HG03442 (cell line): ENCODE data around the gene LAG3.

Experiments used
- ATAC-seq: cut with Tn5 transposase; IDR thresholded peaks from one replicate; pipeline ENCODE4 v1.9.1; 2021; ENCODE audit warnings: mild to moderate bottlenecking, moderate library complexity; ENCODE audit not compliant: unreplicated experiment

The LAG3 gene

GRCh38 chr12:6752921-6753771 is 19.2 kb upstream of the LAG3 start, which contains the start of gene MLF2:
TSS of gene MLF2 (minus strand) at chr12:6753141. CDS start at chr12:6752334, 807 bp downstream.
- ATAC-seq = peak; percentile 82

DNA sequence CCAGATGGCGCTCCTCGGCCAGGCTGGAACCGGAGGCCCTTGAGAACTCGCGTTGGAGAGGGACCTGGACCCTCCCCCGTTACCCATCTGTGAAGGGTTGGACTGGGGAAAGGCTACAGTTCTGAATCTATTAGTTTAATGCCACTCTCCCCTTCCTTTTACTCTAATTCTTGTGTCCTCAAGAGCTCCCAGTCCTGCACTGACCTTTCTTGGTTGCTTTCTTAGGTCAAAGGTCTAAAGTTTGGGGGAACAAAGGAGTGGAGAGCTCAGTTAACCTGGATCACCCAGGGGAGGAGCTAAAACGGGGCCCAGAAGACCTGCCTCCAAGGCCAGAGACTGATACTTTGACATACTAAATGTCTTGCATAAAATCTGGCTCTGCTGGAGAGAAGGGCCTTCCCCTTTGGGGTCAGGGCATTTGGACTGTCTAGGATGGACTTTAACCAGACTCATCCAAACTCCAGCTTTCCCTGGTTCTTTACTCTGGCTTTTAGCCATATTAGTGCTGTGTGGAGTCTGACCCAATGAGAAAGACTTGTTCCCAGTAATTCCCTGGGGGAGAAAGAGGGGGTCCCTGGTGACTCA is 18.5 kb upstream of the LAG3 start:
- ATAC-seq = no peak

GRCh38 chr12:6754411-6754810 is 17.9 kb upstream of the LAG3 start:
- ATAC-seq = no peak

DNA sequence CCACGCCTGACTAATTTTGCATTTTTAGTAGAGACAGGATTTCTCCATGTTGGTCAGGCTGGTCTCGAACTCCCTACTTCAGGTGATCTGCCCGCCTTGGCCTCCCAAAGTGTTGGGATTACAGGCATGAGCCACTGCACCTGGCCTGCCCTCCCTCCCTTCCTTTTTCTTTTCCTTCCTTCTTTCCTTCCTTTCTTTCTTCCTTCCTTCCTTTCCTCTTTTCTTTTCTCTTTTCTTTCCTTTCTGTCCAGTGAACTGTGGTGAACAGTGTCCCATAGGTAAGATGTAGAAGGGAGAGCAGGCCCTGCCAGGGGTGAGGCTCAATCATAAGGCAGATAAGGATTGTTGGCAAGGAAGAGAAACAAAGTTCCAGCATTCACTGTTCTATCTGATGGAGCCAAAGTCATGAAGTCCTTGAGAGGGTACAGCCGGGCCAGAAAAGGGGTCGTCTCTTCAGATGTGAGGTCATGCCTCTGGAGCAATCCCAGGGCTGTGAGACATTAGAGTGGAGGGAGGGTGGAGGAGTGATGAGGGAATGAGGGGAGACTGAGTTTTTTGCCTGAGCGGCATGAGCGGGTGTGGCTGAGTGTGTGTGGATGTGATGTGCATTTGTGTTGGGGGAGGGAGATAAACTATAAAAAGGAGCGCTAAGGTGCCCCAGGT is 15.2 kb upstream of the LAG3 start:
- ATAC-seq = no peak

DNA sequence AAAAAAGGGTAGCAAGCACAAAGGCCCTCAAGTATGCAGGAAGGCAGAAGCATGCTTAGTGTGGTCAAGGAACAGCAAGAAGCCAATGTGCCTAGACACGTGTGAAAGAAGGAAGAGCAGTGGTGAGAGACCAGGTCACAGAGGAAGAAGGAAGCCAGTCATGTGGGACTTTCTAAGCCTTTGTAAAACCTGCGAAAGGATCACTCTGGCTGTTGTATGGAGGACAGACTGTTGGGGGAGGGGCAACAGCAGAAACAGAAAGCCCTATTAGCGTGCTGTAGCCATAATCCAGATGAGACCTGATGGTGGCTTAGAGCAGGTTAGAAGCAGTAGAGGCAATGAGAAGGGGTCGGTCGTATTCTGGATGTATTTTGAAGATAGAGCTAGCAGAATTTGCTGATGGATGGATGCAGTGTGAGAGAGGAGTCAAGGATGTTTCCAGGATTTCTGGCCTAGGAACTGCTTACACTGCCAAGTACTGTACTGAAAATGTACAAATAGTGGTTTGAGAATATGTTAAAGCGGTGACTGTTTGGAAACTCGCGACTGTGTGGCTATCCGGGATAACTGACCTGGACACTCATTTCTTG is 13.7 kb upstream of the LAG3 start:
- ATAC-seq = no peak

DNA sequence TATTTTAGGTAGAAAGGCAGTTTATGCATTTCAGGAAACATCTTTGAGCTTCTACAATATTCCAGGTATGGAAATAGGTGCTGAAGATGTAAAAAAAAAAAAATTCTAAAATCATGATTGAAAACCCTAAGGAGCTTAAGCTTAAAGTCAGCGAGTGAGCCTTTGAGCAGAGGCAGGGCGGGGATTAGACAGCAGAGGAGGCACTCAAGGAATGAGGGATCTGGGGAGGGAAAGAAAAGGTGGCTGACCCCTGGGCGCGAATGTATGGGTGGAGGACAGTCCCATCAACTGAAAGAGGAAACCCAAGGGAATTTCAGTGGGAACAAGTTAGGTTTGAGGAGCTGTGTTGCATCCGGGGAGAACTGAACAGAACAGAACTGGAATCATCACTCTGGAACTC is 12.6 kb upstream of the LAG3 start:
- no peak for ATAC-seq

DNA sequence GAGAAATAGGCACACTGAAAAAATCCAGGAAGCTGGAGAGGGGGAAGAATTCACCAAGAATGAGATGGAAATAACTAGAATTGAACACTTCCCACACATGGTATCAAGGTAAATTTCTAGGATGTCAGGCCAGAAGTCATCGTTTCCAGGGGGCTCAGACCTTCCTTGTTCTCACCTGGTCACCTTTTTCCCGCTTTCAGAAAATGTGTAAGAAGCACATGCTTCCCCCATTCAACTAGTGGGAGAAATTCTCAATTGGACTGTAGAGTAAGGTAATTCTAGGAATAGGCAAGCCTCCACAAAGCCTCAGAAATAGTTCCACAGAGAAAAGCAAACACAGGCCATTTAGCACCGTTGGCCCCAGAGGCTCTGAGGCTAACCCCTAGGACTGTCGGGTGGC is 8.9 kb upstream of the LAG3 start:
- ATAC-seq = no peak

- ATAC-seq = peak; percentile 72
Observed at GRCh38 chr12:6764011-6764828, 8.1 kb upstream of the LAG3 start.

- ATAC-seq = no peak
Observed at GRCh38 chr12:6765048-6765633, 7.2 kb upstream of the LAG3 start.

DNA sequence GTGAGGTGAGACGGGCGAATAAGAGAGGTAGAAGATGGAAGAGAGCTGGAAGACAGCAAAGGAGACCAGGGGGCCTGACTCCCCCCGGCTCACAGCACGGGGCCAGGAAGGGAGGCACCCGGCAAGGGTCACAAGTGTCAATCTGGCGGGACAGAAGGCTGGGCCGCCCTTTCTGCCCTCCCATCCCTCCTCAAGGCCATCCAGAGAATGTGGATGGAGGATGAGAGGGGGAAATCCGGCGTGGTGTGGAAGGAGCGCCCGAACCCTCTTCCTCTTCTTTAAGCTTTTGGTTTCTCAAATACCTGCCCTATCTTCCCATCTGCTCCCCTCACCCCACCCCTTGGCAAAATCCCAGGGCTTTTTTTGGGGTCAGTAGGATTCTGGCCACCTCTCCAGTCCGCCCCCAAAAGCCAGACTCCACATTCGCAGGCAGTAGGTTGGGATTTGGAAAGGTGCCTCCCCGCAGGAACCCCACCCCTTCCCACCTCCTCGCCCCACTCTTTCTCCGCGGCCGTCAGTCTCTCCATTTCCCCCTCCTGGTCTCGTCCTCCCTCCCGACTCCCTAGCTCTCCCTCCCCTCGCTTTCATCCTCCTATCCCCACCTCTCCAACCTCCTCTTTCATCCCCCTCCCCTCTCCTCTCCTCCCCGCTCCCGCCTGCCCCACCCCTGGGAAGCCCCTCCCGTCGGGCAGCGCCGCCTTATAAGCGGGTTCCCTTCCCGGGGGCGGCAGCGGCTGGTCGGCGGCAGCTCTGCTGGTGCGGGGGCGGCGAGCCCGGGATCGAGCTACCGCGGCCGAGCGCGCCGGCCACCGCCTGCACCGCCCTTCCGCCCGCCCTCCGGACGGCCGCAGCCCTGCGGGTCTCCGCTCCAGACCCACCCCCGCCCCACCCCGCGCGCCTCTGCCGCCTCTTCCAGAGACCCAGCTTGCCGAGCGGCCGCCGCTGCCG is 6.4 kb upstream of the LAG3 start, which contains the start of gene PTMS:
TSS of gene PTMS (plus strand) at position 730 of the 948 bp plus-strand sequence. CDS start 343 bp downstream, outside the sequence.
- peak; percentile 8 for ATAC-seq

DNA sequence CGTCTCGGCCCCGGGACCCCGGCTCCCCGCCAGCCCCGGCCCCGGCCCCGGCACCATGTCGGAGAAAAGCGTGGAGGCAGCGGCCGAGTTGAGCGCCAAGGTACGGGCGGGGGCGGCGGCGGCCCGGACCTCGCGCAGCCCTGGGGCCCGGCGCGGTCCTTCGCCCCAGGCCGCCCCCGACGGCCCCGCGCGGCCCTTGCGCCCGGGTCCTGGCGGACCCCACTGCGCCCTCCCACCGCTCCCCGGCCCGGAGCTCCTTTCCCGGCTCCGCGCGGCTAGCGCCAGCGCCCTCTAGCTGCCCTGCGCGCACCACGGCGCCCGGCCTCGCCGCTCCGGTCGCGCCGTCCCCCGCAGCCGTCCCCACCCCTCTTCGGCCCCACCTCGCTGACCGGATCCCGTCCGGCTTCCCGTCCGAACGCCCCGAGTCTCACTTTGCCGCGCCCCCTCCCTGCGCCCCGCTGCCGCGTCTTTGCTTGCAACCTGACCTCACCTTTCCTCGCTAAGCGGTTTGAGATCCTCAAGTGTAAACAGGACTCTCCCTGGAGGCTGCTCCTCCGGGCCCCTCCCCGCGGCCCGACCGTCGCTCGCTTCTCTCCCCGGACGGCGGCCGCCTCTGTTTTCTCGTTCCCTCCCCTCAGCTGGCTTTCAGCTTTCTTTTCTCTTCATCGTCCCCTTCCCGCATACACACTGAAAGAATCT is 5.5 kb upstream of the LAG3 start:
- ATAC-seq = peak; percentile 49

DNA sequence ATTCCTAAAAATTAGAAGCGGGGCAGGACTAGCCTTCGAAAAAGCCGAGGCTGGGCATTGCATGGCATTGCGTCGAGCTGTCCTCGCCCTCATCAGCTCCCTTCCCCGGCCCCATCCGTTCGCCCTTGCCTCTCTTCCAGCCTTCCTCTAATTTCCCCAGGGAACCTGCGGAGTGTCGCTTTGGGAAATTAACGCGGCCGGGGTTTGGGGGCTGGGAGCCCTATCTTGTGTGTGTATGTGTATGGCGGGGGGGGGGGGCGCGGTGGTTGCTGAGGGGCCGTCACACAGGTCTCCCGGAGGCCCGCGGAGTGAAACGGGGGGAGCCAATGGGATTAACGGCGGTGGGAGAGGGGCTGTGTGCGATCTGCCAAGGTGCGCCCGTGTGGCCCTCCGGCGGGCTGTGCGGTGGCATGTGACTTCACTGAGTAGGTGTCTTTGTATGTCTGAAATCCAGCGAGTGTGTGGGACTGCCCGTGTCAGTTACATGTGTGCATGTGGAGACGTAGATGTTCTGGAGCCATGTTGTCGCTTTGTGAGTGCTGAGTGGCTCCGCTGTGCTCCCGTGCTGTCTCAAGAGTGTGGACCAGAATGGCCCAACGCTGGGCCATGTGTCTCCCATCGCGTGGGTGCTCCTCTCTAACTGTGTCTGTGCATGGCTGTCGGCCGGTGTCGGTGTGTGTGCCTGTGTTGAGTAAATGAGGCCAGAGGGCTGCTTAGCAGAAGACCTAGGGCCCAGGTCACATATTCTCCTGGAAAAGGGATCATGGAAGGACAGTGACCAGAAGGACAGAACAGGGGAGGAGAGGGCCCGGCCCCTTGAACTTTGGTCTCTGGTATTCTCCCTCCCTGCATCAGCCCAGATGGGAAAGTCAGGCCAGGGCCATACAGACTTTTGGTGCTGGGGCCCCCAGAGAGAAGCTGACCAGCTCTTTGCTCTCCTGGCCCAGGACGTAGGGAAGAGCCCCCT is 4.7 kb upstream of the LAG3 start:
- no peak for ATAC-seq

- ATAC-seq = no peak
Observed at GRCh38 chr12:6768437-6768914, 3.8 kb upstream of the LAG3 start.

DNA sequence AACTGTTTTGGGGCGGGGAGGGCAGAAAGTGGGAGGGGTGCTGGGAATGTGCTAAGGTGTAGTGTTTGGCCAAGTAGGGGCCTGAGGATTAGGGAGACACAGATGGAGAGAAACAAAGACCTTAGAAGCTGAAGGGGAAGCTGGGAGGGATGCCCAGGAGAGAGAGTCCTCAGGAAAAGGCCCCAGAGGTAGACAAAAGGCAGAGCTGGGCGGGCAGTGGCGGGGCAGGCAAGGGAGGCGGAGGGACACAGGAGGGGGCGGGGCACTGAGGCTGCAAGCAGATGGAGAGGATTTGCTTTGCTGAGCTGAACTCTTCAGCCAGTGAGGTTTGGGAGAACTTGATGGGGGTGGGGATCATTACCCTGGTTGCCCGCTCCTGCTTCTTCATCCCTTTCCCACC is 3.3 kb upstream of the LAG3 start:
- ATAC-seq = no peak

DNA sequence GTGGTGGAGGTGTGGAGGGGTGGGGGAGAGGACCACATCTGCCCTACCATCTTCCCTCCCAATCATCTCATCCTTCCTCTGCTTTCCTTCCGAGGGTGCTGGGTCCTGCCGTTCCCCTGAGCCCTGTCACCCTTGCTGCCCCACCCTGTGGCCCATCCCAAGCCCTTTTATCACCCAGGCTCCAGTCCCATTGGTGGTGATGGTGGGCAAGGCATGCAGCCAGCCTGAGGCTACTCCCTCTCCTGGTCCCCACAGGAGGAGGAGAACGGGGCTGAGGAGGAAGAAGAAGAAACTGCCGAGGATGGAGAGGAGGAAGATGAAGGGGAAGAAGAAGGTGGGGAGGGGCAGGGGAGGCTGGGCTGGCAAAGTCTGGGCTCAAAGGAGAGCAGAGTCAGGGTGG is 2.7 kb upstream of the LAG3 start:
- no peak for ATAC-seq

GRCh38 chr12:6770094-6770493 is 2.2 kb upstream of the LAG3 start:
- no peak for ATAC-seq

- ATAC-seq = no peak
Observed at GRCh38 chr12:6770600-6770999, 1.7 kb upstream of the LAG3 start.
